ENCODE measurements around the gene PGM5. TPM values are rescaled to one million over a fixed set of nuclear protein-coding genes. Genes with fewer than 3 reads are reported as not detected.

The PGM5 gene
- total and polyA plus RNA-seq, 2 experiments from 2014 or later = 0.11 to 0.46 TPM

DNA sequence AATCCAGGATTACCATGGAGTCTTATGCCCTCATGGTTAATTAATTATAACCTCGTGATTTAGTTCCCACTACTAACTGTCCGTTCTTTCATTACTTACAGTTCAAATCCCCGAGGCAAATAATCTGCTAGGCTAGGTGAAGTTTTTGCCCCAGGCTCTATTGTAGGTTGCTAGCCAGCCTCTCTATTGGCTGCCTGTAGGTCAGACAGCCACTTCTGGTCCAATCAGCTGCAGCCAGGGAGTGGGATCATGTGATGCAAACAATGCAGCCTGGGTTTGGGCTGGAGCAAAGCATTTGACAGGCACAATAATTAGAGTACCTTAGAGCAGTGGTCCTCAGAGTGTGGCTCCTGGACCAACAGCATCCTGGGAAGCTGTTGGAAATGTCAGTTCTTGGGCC, 166.5 kb downstream of the PGM5 start:
- Histone ChIP-seq H3K27me3 (replicated peaks; ENCODE audit: insufficient read depth) (no peaks in the 10 kb centered on the region), H4K20me1 (ENCODE audit: insufficient read depth) (no peaks in the 10 kb centered on the region), H3K36me3 (ENCODE audit: low read depth) (no peaks in the 10 kb centered on the region), H3K9me2 (ENCODE audit: insufficient read depth) (no peaks in the 10 kb centered on the region), H3K4me2 (ENCODE audit: unreplicated experiment) (no peak overlapping the region), H3K9ac (no peak overlapping the region), H2AFZ (no peak overlapping the region), H3F3A (ENCODE audit: insufficient read depth) (no peaks in the 10 kb centered on the region), H3K79me2 (ENCODE audit: insufficient read depth) (no peaks in the 10 kb centered on the region), H3K4me1 (ENCODE audit: insufficient read depth) (no peaks in the 10 kb centered on the region), H3K4me3 (no peak overlapping the region), H3K9me3 (ENCODE audit: low read depth) (no peaks in the 10 kb centered on the region), H3K27ac (no peak overlapping the region)
- DNase-seq = no peak
- TF ChIP-seq EZH2 (IDR thresholded peaks at IDR 0.05; ENCODE audit: insufficient read depth, poor library complexity, severe bottlenecking) (no peak), EZH2phosphoT487 (IDR thresholded peaks at IDR 0.05; ENCODE audit: insufficient read depth, low read depth) (no peak)
- 43 to 45% methylated on average over 3 of the region's 3 CpGs for WGBS, 2 experiments (ENCODE audit: low coverage in 1 of 2, low lambda C conversion rate in 2 of 2, missing lambda C conversion rate in 2 of 2)
- in situ Hi-C loops (cut with MboI) = loop anchor here (25.0 kb wide), 1 partner anchor 161 kb away; the partner anchor contains the start of gene PGM5

DNA sequence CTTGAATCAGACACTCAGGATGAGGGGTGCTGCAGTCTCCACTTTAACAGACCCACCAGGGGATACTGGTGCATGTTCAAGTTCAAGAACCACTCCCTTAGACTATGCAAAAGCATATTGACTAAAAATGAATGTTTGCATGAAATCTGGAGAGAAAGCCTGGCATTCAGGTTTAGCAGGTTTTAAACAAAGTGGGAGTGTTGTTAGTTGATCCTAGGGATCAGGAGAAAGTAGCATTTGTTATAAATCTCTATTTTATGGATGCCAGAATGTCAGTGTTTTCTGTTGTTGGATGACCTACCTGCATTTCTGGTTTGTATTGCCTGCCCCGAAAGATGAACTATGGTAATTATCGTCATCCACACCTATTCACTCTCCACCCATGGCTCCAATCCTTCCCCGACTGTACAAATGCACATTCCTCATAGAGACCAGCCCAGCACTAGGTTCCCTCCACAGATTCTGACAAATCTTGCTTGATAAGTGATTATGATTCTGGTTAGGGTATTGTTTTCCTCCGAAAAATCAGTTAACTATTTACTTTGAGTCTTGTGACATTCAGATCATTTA, 167.0 kb downstream of the PGM5 start:
- 42 to 44% methylated on average over 4 of the region's 4 CpGs for WGBS, 2 experiments (ENCODE audit: low coverage in 1 of 2, low lambda C conversion rate in 2 of 2, missing lambda C conversion rate in 2 of 2)
- Histone ChIP-seq H3K9ac (no peak overlapping the region), H3K9me3 (ENCODE audit: low read depth) (no peaks in the 10 kb centered on the region), H3K4me2 (ENCODE audit: unreplicated experiment) (no peak overlapping the region), H3K79me2 (ENCODE audit: insufficient read depth) (no peaks in the 10 kb centered on the region), H2AFZ (no peak overlapping the region), H3K4me1 (ENCODE audit: insufficient read depth) (no peaks in the 10 kb centered on the region), H3K27ac (no peak overlapping the region), H4K20me1 (ENCODE audit: insufficient read depth) (no peaks in the 10 kb centered on the region), H3F3A (ENCODE audit: insufficient read depth) (no peaks in the 10 kb centered on the region), H3K9me2 (ENCODE audit: insufficient read depth) (no peaks in the 10 kb centered on the region), H3K4me3 (no peak overlapping the region), H3K27me3 (replicated peaks; ENCODE audit: insufficient read depth) (no peaks in the 10 kb centered on the region), H3K36me3 (ENCODE audit: low read depth) (no peaks in the 10 kb centered on the region)
- in situ Hi-C loops (cut with MboI) = loop anchor here (25.0 kb wide), 1 partner anchor 161 kb away; the partner anchor contains the start of gene PGM5
- TF ChIP-seq EZH2phosphoT487 (IDR thresholded peaks at IDR 0.05; ENCODE audit: insufficient read depth, low read depth) = no peak
- TF ChIP-seq EZH2 (IDR thresholded peaks at IDR 0.05; ENCODE audit: insufficient read depth, poor library complexity, severe bottlenecking) = no peak
- no peak for DNase-seq

DNA sequence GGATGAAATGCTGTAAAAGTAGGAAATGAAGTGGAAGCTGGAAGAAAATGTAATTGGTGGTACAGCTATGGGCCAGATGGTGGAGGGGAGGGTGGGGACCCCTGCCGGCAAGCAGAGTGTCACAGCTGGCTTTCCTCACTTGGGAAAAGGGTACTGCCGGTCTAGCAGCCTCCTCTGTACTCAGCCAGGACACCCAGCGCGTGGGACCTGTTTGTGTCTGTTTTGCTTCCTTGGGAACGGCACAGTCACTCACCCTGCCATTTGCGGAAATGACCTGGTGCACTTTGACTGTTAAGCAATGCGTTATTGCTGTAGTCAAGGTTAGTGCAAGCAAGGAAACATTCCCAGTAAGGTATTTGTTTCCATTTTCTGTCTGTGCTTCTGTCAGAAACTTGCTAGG, 174.2 kb downstream of the PGM5 start:
- Histone ChIP-seq H3K9me3 (ENCODE audit: low read depth) (no peaks in the 10 kb centered on the region), H3K36me3 (ENCODE audit: low read depth) (no peaks in the 10 kb centered on the region), H3K4me2 (ENCODE audit: unreplicated experiment) (no peak overlapping the region), H3K27me3 (replicated peaks; ENCODE audit: insufficient read depth) (no peaks in the 10 kb centered on the region), H3K9ac (no peak overlapping the region), H2AFZ (no peak overlapping the region), H3K9me2 (ENCODE audit: insufficient read depth) (no peaks in the 10 kb centered on the region), H3K27ac (no peak overlapping the region), H3K4me1 (ENCODE audit: insufficient read depth) (no peaks in the 10 kb centered on the region), H4K20me1 (ENCODE audit: insufficient read depth) (no peaks in the 10 kb centered on the region), H3F3A (ENCODE audit: insufficient read depth) (no peaks in the 10 kb centered on the region), H3K4me3 (no peak overlapping the region), H3K79me2 (ENCODE audit: insufficient read depth) (no peaks in the 10 kb centered on the region)
- DNase-seq = no peak
- WGBS, 2 experiments (ENCODE audit: low coverage in 1 of 2, low lambda C conversion rate in 2 of 2, missing lambda C conversion rate in 2 of 2) = 29 to 30% methylated on average over 7 of the region's 7 CpGs
- no peak for TF ChIP-seq EZH2 (IDR thresholded peaks at IDR 0.05; ENCODE audit: insufficient read depth, poor library complexity, severe bottlenecking)
- no peak for TF ChIP-seq EZH2phosphoT487 (IDR thresholded peaks at IDR 0.05; ENCODE audit: insufficient read depth, low read depth)
- in situ Hi-C loops (cut with MboI) = no loop called here

DNA sequence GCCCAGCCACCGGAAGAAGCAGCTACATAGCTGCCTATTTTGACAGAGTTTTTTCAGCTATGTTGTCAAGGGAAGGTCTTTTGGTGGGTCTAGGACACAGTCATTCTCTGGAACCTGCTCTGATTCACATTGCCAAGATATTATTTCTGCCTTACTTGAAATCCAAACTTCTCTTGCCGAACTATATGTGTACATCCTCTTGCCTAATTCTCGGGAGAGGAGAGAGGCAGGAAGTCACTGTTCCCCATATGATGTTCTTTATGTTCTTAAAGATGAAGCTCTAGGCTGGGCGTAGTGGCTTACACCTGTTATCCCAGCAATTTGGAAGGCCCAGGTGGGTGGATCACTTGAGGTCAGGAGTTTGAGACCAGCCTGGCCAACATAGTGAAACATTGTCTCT, 175.7 kb downstream of the PGM5 start:
- H3K4me1 ChIP-seq (ENCODE audit: insufficient read depth) = no peaks in the 10 kb centered on the region
- H3K9me2 ChIP-seq (ENCODE audit: insufficient read depth) = no peaks in the 10 kb centered on the region
- no peaks in the 10 kb centered on the region for H3K79me2 ChIP-seq (ENCODE audit: insufficient read depth)
- WGBS, 2 experiments (ENCODE audit: low coverage in 1 of 2, low lambda C conversion rate in 2 of 2, missing lambda C conversion rate in 2 of 2) = 44 to 49% methylated on average over 4 of the region's 4 CpGs
- H3K4me3 ChIP-seq = no peak overlapping the region
- no peak for TF ChIP-seq EZH2 (IDR thresholded peaks at IDR 0.05; ENCODE audit: insufficient read depth, poor library complexity, severe bottlenecking)
- no peak overlapping the region for H2AFZ ChIP-seq
- H3K27me3 ChIP-seq (replicated peaks; ENCODE audit: insufficient read depth) = no peaks in the 10 kb centered on the region
- no peaks in the 10 kb centered on the region for H4K20me1 ChIP-seq (ENCODE audit: insufficient read depth)
- H3K9me3 ChIP-seq (ENCODE audit: low read depth) = no peaks in the 10 kb centered on the region
- H3K9ac ChIP-seq = no peak overlapping the region
- no peak overlapping the region for H3K27ac ChIP-seq
- H3K36me3 ChIP-seq (ENCODE audit: low read depth) = no peaks in the 10 kb centered on the region
- H3K4me2 ChIP-seq (ENCODE audit: unreplicated experiment) = no peak overlapping the region
- DNase-seq = no peak
- no peaks in the 10 kb centered on the region for H3F3A ChIP-seq (ENCODE audit: insufficient read depth)
- in situ Hi-C loops (cut with MboI) = no loop called here

DNA sequence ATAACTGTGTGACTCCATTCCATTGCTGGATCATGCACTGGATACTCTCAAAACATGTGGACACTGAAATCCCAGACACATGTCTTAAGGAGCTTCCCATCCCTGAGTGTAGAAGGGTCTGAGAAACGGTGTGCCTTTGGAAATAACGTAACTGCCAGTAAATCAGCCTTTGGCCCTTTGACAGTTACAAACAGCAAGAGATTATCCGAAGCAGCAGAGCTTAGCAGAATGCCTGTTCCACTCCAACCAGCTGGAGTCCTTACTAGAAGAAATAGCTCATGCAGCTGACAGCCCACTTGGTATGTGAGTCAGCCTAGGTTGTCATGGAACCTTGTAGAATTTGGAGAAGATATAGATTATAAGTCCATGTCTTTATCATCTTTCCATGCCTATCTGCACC, 177.3 kb downstream of the PGM5 start:
- no peak overlapping the region for H3K9ac ChIP-seq
- TF ChIP-seq EZH2 (IDR thresholded peaks at IDR 0.05; ENCODE audit: insufficient read depth, poor library complexity, severe bottlenecking) (no peak), EZH2phosphoT487 (IDR thresholded peaks at IDR 0.05; ENCODE audit: insufficient read depth, low read depth) (no peak)
- H3K79me2 ChIP-seq (ENCODE audit: insufficient read depth) = no peaks in the 10 kb centered on the region
- in situ Hi-C loops (cut with MboI) = no loop called here
- H3K4me2 ChIP-seq (ENCODE audit: unreplicated experiment) = no peak overlapping the region
- no peaks in the 10 kb centered on the region for H4K20me1 ChIP-seq (ENCODE audit: insufficient read depth)
- H3K4me1 ChIP-seq (ENCODE audit: insufficient read depth) = no peaks in the 10 kb centered on the region
- DNase-seq = no peak
- H3K9me2 ChIP-seq (ENCODE audit: insufficient read depth) = no peaks in the 10 kb centered on the region
- no peak overlapping the region for H3K4me3 ChIP-seq
- WGBS, 2 experiments (ENCODE audit: low coverage in 1 of 2, low lambda C conversion rate in 2 of 2, missing lambda C conversion rate in 2 of 2) = 2 to 5% methylated on average over 3 of the region's 3 CpGs
- H3K27me3 ChIP-seq (replicated peaks; ENCODE audit: insufficient read depth) = no peaks in the 10 kb centered on the region
- no peak overlapping the region for H2AFZ ChIP-seq
- no peak overlapping the region for H3K27ac ChIP-seq
- H3K9me3 ChIP-seq (ENCODE audit: low read depth) = no peaks in the 10 kb centered on the region
- H3F3A ChIP-seq (ENCODE audit: insufficient read depth) = no peaks in the 10 kb centered on the region
- H3K36me3 ChIP-seq (ENCODE audit: low read depth) = no peaks in the 10 kb centered on the region
